Stimulated activated CD8-positive, alpha-beta memory T cell treated with anti-CD3 and anti-CD28 coated beads, Interleukin-12 subunit alpha, Interleukin-12 subunit beta, amount 100 ng/mL, for 4 hours (primary cell): ENCODE results near the gene TENM3.

Experiments
- DNase-seq: peaks from one replicate; pipeline ENCODE4 v3.0.0-alpha.2; 2020; ENCODE audit warnings: low read depth

TENM3 gene

GRCh38 chr4:182743815-182744214, 500.6 kb downstream of the TENM3 start:
- DNase-seq: no peak

- DNase-seq: no peak
These were observed 502.0 kb downstream of the TENM3 start for GRCh38 chr4:182745237-182745636.

GRCh38 chr4:182746876-182747275, 503.7 kb downstream of the TENM3 start:
- no peak for DNase-seq

- no peak for DNase-seq
These were observed 505.1 kb downstream of the TENM3 start for GRCh38 chr4:182748283-182748682.

GRCh38 chr4:182748949-182749348, 505.7 kb downstream of the TENM3 start:
- DNase-seq: no peak

GRCh38 chr4:182749667-182750167, 506.5 kb downstream of the TENM3 start:
- no peak for DNase-seq

- no peak for DNase-seq
These were observed 509.1 kb downstream of the TENM3 start for GRCh38 chr4:182752158-182752910.

GRCh38 chr4:182754895-182755294, 511.7 kb downstream of the TENM3 start:
- no peak for DNase-seq

- no peak for DNase-seq
These were observed 513.0 kb downstream of the TENM3 start for GRCh38 chr4:182756161-182756690.

GRCh38 chr4:182758273-182758672, 515.1 kb downstream of the TENM3 start:
- DNase-seq: no peak

GRCh38 chr4:182760551-182761043, 517.4 kb downstream of the TENM3 start:
- no peak for DNase-seq

GRCh38 chr4:182764137-182764536, 520.9 kb downstream of the TENM3 start:
- DNase-seq: no peak

- DNase-seq: no peak
These were observed 521.4 kb downstream of the TENM3 start for GRCh38 chr4:182764642-182765041.

- DNase-seq: no peak
These were observed 523.0 kb downstream of the TENM3 start for GRCh38 chr4:182765987-182766856.

- no peak for DNase-seq
These were observed 523.7 kb downstream of the TENM3 start for GRCh38 chr4:182766857-182767250.

GRCh38 chr4:182768838-182769237, 525.6 kb downstream of the TENM3 start:
- no peak for DNase-seq

GRCh38 chr4:182770259-182770995, 527.2 kb downstream of the TENM3 start:
- DNase-seq: no peak

- no peak for DNase-seq
These were observed 527.9 kb downstream of the TENM3 start for GRCh38 chr4:182770996-182771514.

GRCh38 chr4:182775075-182775474, 531.9 kb downstream of the TENM3 start:
- DNase-seq: no peak

- DNase-seq: no peak
These were observed 533.3 kb downstream of the TENM3 start for GRCh38 chr4:182776376-182777105.
